GM19193 (cell line): ENCODE measurements around the gene ZFHX3.

Experiments used
- POLR2A ChIP-seq: IDR thresholded peaks from 4 replicates; pipeline ENCODE4 v1.6.1; 2011; ENCODE audit not compliant: insufficient read depth, insufficient read length; ENCODE audit errors: extremely low read depth

The ZFHX3 gene

DNA sequence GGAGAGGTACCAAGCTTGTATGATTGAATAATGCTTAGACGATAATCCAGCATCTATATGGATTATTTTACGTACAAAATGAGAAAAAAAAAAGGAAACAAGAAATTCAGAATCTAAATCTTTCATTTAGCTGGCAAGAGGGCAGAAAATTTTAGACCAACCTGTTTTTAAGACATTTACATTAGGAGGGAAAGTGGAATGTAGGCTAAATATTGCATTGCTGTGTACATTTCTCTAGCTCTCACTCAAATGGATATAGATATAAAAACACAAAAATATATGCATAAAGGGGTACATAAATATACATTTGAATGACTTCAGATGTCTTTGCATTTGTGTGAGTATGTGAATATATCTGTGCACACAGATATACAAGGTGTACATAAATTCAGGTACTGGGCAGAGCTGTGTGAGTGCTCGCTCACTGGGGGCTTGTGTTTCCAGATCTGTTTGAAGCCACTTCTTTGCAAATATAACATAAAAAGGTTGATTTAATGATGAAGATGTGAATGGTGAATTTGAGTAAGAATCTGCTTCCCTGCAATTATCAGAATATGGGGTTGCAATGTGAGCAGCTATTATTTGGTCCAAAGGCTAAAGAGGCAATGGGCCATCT, 14.2 kb upstream of the ZFHX3 start:
- no peak for TF ChIP-seq POLR2A

DNA sequence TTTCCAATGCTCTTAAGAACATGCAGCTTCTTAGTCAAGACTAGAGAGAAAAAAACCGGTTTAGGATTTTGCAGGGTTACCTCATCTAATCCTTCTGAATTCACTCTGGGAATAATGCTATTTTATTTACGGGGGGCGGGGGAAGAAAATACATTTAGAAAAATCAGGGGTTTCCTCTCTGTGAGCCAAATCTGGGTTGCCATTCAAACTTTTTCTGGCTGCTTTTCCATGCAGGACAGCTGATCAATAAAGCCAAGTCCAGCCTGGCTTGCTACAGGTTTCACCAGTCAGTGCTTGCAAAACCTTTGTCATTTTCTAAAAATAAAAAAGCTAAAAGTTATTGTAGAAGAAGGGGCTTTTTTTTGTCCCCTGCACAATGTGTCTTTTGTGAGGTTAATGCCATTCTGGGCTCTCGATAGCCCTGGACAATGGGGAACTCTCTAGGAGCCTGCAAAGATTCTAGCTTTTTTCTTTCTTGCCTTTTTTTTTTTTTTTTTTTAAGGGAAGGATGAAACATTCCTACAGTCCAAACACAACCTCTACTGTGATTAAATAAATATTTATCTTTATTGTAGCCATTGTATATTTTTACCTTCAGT, 13.1 kb upstream of the ZFHX3 start:
- no peak for TF ChIP-seq POLR2A

DNA sequence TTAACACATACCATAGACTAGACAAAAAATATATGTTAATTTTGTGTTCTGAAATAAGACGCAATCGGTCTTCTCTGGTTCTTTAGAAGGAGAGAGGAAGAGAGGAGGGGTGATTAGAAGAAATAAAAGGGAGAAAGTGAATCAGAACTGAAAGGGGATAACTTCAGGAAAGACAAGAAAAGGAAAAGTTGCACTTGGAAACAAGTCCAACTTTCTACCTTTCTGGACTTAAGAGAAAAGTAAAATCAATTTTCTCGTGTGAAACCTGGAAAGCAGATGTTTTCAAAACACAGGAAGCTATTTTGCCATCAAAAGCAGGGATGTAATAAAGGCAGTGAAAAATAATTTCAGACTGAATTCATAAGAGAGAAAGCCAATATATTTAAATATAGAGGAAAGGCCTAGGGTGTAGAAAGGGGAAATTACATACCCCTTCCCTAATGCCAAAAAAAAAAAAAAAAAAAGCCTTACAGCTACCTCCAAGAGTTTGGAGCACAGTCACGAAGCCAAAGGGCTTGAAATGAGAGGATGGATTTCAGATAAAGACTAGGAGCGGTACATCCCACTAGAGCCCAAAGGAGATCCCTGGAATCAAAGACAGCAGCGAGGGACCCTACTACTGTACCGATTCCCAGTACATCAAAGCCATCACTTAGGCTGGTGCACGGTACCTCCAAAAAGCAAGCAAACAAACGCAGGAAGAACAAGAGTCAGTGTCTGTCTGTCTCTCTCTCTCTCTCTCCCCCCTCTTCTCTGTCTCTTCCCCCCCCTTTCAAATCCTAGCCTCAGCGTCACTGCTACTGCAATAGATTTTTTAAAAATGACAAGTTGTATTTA, 12.1 kb upstream of the ZFHX3 start:
- TF ChIP-seq POLR2A: no peak

DNA sequence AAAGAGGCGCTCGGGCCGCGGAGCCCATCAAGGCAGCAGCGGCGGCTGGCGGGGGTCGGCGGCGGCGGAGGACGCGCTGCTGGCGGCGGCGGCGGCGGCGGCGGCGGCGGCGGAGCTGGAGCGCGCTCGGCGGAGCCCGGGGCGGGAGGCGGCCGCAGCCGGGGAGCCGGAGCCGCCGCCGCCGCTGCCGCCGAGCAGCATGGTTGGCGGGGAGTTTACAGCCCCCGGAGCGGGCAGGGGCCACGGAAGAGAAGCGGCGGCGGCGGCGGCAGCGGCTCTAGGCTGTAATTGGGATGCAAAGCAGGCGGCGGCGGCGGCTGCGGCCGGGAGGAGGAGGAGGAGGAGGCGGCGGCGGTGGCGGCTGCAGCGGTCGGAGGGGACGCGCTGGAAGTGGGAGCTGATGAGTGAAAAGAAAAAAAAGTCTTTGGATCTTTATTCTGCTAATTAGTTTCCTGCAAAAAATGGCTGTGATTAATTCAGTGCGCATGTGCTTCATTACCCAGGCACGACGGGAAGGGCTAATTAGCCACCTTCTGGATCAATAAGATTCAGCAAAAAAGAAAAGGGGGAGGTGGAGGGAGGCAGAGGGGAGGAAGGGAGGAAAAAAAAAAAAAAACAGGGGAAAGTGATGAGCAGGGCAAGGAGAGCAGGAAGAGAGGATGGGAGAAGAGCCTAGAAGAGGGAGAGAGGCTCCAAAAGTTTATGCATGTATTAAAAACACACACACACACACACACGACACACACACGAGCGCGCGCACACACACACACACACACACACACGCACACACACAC, 10.9 kb upstream of the ZFHX3 start:
- TF ChIP-seq POLR2A: no peak

DNA sequence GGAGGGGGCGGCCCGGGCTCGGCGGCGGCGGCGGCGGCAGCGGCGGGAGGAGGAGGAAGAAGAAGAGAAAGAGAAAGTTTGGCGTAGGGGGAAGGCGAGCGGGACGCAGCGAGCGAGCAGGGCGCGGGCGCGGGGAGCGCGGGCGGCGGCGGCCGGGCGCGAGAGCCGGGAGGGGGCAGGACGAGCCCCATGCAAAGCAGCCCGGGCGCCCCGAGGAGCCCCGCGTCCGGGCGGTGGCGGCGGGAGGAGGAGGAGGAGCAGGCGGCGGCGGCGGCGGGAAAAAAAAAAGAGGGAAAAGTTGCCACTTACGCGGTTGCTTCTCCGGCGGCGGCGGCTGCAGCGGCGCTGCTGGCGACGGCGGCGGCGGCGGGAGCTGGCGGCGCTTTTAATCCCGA, 10.3 kb upstream of the ZFHX3 start:
- peak; percentile 2 for TF ChIP-seq POLR2A

DNA sequence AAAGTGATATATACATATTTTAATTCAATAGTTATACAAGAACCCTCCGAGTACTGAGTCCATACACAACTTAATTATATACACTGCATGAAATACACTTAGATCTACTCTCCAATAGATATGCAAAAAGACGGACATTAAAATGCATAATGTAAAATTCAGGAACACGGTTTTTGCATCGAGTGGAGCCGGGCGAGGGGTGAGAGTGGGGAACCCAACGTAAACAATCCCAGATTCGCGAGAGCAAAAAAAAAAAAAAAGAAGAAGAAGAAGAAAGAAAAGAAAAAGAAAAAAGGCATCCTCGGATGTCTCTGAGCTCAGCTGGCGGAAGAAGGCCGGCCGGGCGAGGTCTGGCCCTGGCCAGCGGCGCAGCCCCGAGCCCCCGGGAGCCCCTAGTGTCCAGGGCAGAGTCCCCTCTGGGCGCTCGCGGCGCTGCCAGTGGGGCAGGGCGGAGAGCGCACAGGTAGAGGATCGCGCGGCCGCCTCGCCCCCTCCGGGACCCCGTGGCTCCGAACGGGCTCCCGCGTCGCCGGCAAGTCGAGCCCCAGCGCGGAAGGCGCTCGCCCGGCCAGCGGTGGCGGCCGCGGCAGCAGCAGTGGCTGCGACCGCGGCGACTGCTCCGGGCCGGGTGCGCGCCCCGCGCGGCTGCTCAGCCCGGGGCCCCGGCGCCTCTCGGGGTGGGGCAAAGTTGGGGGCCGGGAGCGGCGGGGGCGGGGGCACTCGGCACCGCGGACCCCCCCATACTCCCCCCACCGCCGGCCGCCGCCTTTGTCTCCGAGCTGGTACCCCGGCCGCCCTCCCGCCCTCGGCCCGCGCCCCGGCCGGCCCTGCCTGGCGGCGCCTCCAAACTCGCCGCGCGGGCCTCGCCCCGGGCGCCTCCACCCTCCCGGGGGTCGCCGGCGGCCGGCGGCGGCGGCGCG, 9.6 kb upstream of the ZFHX3 start:
- TF ChIP-seq POLR2A: peak; percentile 6

DNA sequence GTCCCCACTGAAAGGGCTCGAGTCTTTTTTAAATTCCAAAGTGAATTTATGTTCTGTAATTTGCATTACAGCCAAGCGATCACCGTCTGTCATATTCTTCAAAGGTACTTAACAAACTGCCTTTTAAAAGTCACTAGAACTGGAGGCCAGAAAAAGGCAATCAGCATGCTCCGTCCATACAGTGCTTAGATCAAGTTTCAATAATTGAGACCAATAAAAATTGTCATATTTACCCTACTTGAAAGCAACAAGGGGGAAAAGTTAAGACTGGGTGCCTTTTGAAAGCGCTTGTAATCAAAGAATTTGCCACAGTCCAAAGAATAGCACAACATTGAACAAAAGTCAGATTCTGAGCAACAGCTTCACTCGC, 9.0 kb upstream of the ZFHX3 start:
- no peak for TF ChIP-seq POLR2A

DNA sequence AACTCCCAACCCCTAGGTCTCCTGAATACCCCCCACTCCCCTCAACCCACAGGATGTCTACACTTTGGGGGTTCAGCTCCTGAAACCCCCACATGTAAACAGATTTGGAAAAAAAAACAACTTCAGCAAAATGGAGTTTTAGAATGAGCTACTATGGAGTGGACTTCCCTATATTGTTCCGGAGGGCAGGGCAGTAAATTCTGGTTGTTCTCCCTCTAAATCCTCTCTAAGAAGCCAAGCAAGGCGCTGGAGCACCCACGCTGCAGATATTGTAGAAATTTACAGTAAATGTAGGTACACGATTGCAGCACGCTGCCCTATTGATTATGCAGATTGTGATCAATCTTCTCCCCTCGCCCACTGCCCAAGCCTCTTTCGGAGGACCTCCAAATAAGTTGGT, 8.5 kb upstream of the ZFHX3 start:
- no peak for TF ChIP-seq POLR2A

DNA sequence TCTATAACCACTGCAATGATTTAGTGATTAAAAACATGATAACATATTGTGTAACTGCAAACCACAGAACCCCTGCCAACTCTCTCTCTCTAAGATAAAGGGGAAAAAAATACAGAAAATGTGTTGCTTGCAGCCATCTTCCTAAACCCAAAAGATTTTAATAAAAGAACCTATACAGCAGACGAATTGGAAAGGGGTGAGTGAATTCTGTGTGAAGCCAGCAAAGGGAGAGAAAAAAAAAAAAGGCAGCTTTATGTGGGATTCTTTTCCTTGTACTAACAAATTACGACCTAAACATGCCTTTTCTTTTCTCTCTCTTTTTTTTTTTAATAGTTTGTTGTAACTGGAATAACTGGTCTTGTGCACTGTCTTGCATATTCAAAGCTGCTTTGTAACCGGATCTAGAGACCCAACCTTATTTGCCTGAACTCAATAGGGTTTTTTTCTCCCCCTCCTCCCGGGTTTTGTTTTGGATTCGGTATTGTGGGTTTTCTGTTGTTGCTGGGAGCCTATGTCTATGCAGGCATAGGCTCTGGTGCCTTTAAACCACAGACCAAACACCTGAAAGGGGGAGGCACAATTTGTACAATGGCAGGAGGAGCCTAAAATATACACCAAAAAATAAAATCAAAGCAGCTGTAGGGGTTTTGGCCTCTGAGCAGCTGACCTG, 7.0 kb upstream of the ZFHX3 start:
- no peak for TF ChIP-seq POLR2A

DNA sequence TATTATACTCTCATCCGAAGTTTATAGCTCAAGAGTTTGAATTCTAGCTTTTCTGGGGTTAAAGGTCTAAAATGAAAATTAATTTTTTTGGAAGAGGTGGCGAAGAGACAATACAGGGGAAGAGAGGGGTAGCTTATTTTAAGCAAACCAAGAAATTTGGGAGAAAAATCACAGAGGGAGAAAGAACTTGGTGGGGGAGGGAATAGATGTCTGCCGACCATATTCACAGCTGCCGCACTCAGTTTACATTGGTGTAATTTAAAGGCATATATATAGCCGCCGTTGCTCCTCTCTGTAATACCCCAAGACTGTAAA, 6.5 kb upstream of the ZFHX3 start:
- TF ChIP-seq POLR2A: no peak

DNA sequence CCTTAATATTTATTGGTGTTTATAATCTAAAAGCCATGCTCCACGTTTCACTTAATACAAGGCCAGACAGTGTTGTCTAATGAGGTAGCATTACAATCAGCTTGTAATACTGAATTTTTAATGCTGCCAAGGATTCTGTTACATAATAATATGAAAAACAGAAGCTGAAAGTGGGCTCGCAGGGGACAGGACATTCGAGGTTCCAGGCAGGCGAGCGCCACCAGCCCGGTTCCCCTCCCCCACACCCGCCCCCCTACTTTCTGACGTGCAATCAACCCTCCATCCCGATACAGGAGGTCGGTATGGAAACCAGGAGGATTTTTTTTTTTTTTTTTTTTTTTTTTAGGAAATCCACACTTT, 6.2 kb upstream of the ZFHX3 start:
- TF ChIP-seq POLR2A: no peak

DNA sequence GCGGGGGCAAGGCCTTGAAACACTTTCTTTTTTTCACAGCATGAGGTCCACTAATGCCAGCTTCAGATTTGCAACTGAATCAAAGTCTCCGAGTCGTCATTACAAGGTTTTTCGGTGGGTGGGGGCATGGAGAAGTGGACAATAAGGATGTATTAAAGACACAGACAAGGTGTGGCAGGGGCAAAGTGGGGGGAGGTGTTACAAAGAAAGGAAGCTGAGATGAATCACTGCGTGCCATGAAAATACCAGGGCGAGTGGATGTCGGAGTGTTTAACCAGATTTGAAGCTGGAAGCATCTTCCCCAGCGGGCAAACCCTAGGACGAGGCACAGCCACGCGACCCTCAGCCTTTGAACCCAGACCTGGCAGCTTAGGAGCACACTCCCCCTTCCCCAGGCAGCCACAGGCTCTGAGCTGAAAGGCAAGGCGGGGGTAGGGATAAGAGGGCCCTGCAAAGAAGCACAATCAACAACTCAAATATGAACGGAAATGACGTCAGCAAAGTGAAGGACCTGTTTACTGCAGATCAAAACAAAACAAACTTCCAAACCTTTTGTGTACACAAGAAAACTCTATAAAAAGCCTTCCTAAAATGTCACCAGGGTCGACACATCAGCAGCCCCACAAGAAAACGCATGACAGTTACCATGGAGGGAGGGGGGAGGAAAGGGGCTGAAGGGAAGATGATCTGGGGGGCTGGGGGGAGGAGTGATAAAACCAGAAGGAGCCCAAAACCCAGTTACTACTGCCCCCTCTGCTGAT, 5.6 kb upstream of the ZFHX3 start:
- no peak for TF ChIP-seq POLR2A

DNA sequence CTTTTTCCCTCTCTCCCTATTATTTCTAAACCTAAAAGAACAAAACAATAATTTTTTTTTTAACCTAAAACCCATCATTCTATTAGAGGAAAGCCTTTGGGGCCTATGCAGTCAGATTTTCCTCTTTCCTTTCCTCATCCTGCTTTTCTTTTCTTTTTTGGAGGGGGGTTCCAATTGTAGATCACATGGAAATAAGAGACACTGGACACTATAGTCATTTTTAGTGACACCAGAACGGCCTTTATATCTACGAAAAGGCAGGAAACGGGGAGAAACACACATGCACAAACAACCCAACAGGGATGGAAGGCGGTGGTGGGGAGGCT, 5.1 kb upstream of the ZFHX3 start:
- no peak for TF ChIP-seq POLR2A
